ENCODE data around the gene SRP68. TPM values are rescaled to one million over a fixed set of nuclear protein-coding genes. Genes with fewer than 3 reads are reported as not detected.

The SRP68 gene
- total and polyA plus RNA-seq, 4 experiments from 2014 or later, result 59.1 to 92.4 (median 85.7) TPM

- DNase-seq, result no peak
- intact Hi-C loops (cut with micrococcal nuclease), result no loop called here
- Histone ChIP-seq H3K36me3 (ENCODE audit: insufficient read depth, low read length) (no peaks in the 10 kb centered on the region), H3K27ac (ENCODE audit: low read depth, low read length) (no peak overlapping the region), H3K9me3 (ENCODE audit: control insufficient read depth in 1 of 2, low read length in 2 of 2) (no peaks in the 10 kb centered on the region), H3K4me1 (ENCODE audit: insufficient read depth, low read length) (peaks cover 55% of the 10 kb centered on the region), H3K4me3 (ENCODE audit: low read length in 2 of 2) (peak overlapping the region in 1 of 2 donors; percentile 43), H3K27me3 (ENCODE audit: insufficient read depth, low read length) (peaks cover 28% of the 10 kb centered on the region)
- ChIA-PET POLR2A (ENCODE audit: partially characterized antibody) (no interaction called here), CTCF (ENCODE audit: partially characterized antibody) (no interaction called here)
- Mint-ChIP-seq H3K27ac (peak overlapping the region in 6 of 7 donors; percentile 60 to 92 (median 78)), H3K9me3 (peaks cover 0 to 3% (median 0%) of the 10 kb centered on the region in 8 donors), H3K27me3 (peaks cover 17 to 21% of the 10 kb centered on the region in 2 donors), H3K36me3 (peaks cover 0 to 10% of the 10 kb centered on the region in 2 donors), H3K4me3 (peak overlapping the region; percentile 75 to 95 (median 82)), H3K4me1 (peaks cover 31 to 68% (median 48%) of the 10 kb centered on the region in 4 donors)
Measured at GRCh38 chr17:76076146-76076764, 3.9 kb upstream of the SRP68 start.

DNA sequence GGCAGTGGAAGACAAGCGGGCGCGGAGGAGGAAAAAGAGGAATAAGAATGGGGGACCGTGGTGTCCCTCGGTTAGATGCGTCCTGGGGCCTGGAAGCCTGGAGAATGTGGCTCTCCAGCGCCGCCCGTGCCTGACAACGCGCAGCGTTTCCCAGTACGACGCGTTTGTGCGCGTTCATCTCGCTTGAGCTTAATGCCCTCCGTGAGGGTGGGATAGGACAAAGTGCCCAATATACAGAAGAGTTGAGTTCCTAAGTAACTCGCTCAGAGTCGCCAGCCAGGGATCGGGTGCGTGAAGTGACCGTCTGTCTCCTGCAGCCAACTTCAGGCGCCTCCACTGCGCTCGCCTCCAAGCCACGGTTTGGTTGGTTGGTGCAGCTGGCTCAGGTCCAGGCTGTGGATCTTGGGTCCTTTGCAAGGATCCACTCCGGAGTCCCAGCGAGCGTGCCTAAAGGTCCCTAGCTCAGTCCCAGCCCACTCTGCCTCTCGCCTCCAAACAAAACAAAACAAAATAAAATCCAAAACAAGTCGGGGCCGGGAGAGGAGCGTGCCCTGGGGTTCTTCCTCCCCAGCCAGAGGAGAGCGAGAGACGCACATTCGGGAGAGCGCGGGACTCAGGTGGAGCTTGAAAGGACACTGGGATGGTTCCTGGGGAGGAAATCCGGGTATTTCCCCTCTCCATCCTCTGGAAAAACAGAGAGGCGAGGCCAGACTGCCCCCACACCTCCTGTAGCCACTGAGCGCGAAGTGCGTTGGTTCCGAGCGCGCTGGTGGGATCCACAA, 3.2 kb upstream of the SRP68 start:
- Histone ChIP-seq H3K4me1 (ENCODE audit: insufficient read depth, low read length) (peaks cover 62% of the 10 kb centered on the region), H3K4me3 (ENCODE audit: low read length in 2 of 2) (peak overlapping the region in 1 of 2 donors; percentile 43)
- POLR2A ChIA-PET (ENCODE audit: partially characterized antibody), result interaction anchor here (1.3 kb wide), 1 partner anchor 105 kb away, joined by 3 read pairs; no protein-coding TSS in a partner anchor

GRCh38 chr17:76074390-76075363, 2.4 kb upstream of the SRP68 start, which contains the start of gene GALR2:
GALR2 (plus strand) TSS chr17:76074781; CDS start chr17:76074884, 103 bp downstream.
- no peak for DNase-seq
- Histone ChIP-seq H3K27me3 (ENCODE audit: insufficient read depth, low read length) (peaks cover 28% of the 10 kb centered on the region), H3K27ac (ENCODE audit: low read depth, low read length) (no peak within 1 kb of the TSS), H3K9me3 (ENCODE audit: control insufficient read depth in 1 of 2, low read length in 2 of 2) (no peaks in the 10 kb centered on the region), H3K4me3 (ENCODE audit: low read length in 2 of 2) (no peak within 1 kb of the TSS), H3K36me3 (ENCODE audit: insufficient read depth, low read length) (no peaks in the 10 kb centered on the region), H3K4me1 (ENCODE audit: insufficient read depth, low read length) (peaks cover 63% of the 10 kb centered on the region)
- H3K36me3 Mint-ChIP-seq, result peaks cover 0 to 14% of the 10 kb centered on the region in 2 donors
- peaks cover 38 to 71% (median 54%) of the 10 kb centered on the region in 4 donors for H3K4me1 Mint-ChIP-seq
- CTCF ChIA-PET (ENCODE audit: partially characterized antibody), result no interaction called here
- intact Hi-C loops (cut with micrococcal nuclease), result no loop called here
- H3K9me3 Mint-ChIP-seq, result peaks cover 0 to 3% (median 0%) of the 10 kb centered on the region in 8 donors
- POLR2A ChIA-PET (ENCODE audit: partially characterized antibody), result interaction anchor here (1.3 kb wide), 1 partner anchor 105 kb away, joined by 3 read pairs; no protein-coding TSS in a partner anchor
- H3K27ac Mint-ChIP-seq, result peak within 1 kb of the TSS in 5 of 7 donors; percentile 15 to 89 (median 74)
- peaks cover 17 to 21% of the 10 kb centered on the region in 2 donors for H3K27me3 Mint-ChIP-seq
- H3K4me3 Mint-ChIP-seq, result peak within 1 kb of the TSS; percentile 57 to 82 (median 74)

More for the DNA sequence above, 3.2 kb upstream of the SRP68 start:
- peak overlapping the region in 3 of 7 donors; percentile 66 to 89 (median 84) for H3K27ac Mint-ChIP-seq
- peaks cover 17 to 21% of the 10 kb centered on the region in 2 donors for H3K27me3 Mint-ChIP-seq
- CTCF ChIA-PET (ENCODE audit: partially characterized antibody), result interaction anchor here (0.5 to 0.6 kb wide), 2 partner anchors 11 to 240 kb away, joined by 3 to 5 read pairs; no protein-coding TSS in a partner anchor
- H3K9me3 Mint-ChIP-seq, result peaks cover 0 to 3% (median 0%) of the 10 kb centered on the region in 8 donors
- peaks cover 28% of the 10 kb centered on the region for H3K27me3 ChIP-seq (ENCODE audit: insufficient read depth, low read length)
- no peak for DNase-seq
- intact Hi-C loops (cut with micrococcal nuclease), result no loop called here
- peaks cover 0 to 10% of the 10 kb centered on the region in 2 donors for H3K36me3 Mint-ChIP-seq
- H3K27ac ChIP-seq (ENCODE audit: low read depth, low read length), result no peak overlapping the region
- peaks cover 37 to 71% (median 53%) of the 10 kb centered on the region in 4 donors for H3K4me1 Mint-ChIP-seq
- H3K4me3 Mint-ChIP-seq, result peak overlapping the region; percentile 57 to 95 (median 82)
- H3K9me3 ChIP-seq (ENCODE audit: control insufficient read depth in 1 of 2, low read length in 2 of 2), result no peaks in the 10 kb centered on the region
- no peaks in the 10 kb centered on the region for H3K36me3 ChIP-seq (ENCODE audit: insufficient read depth, low read length)

- Histone ChIP-seq H3K36me3 (ENCODE audit: insufficient read depth, low read length) (peaks cover 17% of the 10 kb centered on the region), H3K27me3 (ENCODE audit: insufficient read depth, low read length) (peaks cover 19% of the 10 kb centered on the region), H3K9me3 (ENCODE audit: control insufficient read depth in 1 of 2, low read length in 2 of 2) (no peaks in the 10 kb centered on the region), H3K4me1 (ENCODE audit: insufficient read depth, low read length) (peaks cover 50% of the 10 kb centered on the region), H3K4me3 (ENCODE audit: low read length in 2 of 2) (peak overlapping the region; percentile 81 to 97), H3K27ac (ENCODE audit: low read depth, low read length) (peak overlapping the region; percentile 86)
- H3K27me3 Mint-ChIP-seq, result peaks cover 14 to 18% of the 10 kb centered on the region in 2 donors
- H3K36me3 Mint-ChIP-seq, result peaks cover 0 to 29% of the 10 kb centered on the region in 2 donors
- ChIA-PET POLR2A (ENCODE audit: partially characterized antibody) (interaction anchor here (0.6 to 1.8 kb wide), 8 partner anchors 8 to 282 kb away, joined by 3 to 7 read pairs (median 4); partner anchors contain the start of genes EXOC7, FOXJ1 and PRPSAP1), CTCF (ENCODE audit: partially characterized antibody) (interaction anchor here (0.9 to 2.1 kb wide), 3 partner anchors 11 to 208 kb away, joined by 3 to 5 read pairs (median 3); no protein-coding TSS in a partner anchor)
- intact Hi-C loops (cut with micrococcal nuclease), result loop anchor here (1.0 to 2.0 kb wide), 3 partner anchors 32 to 282 kb away; partner anchors contain the start of genes EXOC7 and PRPSAP1
- H3K4me1 Mint-ChIP-seq, result peaks cover 26 to 56% (median 43%) of the 10 kb centered on the region in 4 donors
- H3K27ac Mint-ChIP-seq, result peak overlapping the region; percentile 89 to 98 (median 97)
- no peaks in the 10 kb centered on the region for H3K9me3 Mint-ChIP-seq
- peak in 3 of 5 donors; percentile 14 to 29 (median 17) for DNase-seq
- H3K4me3 Mint-ChIP-seq, result peak overlapping the region; percentile 95 to 98 (median 97)
Measured at GRCh38 chr17:76071531-76072147, 678 bp downstream of the SRP68 start.

DNA sequence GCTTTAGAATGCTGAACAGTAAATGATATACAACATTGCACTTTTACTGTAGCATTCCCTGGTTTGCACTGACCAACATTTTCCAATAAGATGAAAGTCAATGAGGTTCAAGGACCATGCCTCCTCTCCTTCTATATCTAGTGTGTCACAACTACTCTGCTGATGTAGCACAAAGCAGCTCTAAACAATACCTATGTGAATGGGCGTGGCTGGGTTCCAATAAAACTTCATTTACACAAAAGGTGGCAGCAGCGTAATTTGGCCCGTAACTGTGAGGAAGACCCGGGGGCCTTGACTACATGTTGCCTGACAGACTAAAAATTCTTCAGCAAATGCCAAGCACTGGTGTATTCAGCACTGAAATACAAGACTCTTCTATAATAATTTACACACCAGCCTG, 6.5 kb downstream of the SRP68 start:
- intact Hi-C loops (cut with micrococcal nuclease), result loop anchor here (2.0 kb wide), 1 partner anchor 17 kb away; no protein-coding TSS in a partner anchor
- CTCF ChIA-PET (ENCODE audit: partially characterized antibody), result interaction anchor here (1.2 to 4.7 kb wide), 3 partner anchors 15 to 213 kb away, joined by 3 to 25 read pairs (median 10); no protein-coding TSS in a partner anchor
- POLR2A ChIA-PET (ENCODE audit: partially characterized antibody), result interaction anchor here (1.1 kb wide), 1 partner anchor 14 kb away, joined by 3 read pairs; no protein-coding TSS in a partner anchor
- peak overlapping the region in 6 of 7 donors; percentile 5 to 90 (median 76) for H3K27ac Mint-ChIP-seq
- Histone ChIP-seq H3K27ac (ENCODE audit: low read depth, low read length) (no peak overlapping the region), H3K9me3 (ENCODE audit: control insufficient read depth in 1 of 2, low read length in 2 of 2) (no peaks in the 10 kb centered on the region), H3K36me3 (ENCODE audit: insufficient read depth, low read length) (peaks cover 59% of the 10 kb centered on the region), H3K4me3 (ENCODE audit: low read length in 2 of 2) (no peak overlapping the region), H3K4me1 (ENCODE audit: insufficient read depth, low read length) (peaks cover 25% of the 10 kb centered on the region), H3K27me3 (ENCODE audit: insufficient read depth, low read length) (no peaks in the 10 kb centered on the region)
- H3K4me3 Mint-ChIP-seq, result peak overlapping the region in 2 of 8 donors; percentile 1 to 35
- H3K4me1 Mint-ChIP-seq, result peaks cover 23 to 43% (median 30%) of the 10 kb centered on the region in 4 donors
- no peak for DNase-seq
- no peaks in the 10 kb centered on the region for H3K27me3 Mint-ChIP-seq
- H3K9me3 Mint-ChIP-seq, result no peaks in the 10 kb centered on the region
- H3K36me3 Mint-ChIP-seq, result peaks cover 33 to 63% of the 10 kb centered on the region in 2 donors

All from CD4-positive, alpha-beta memory T cell (primary cell).